Cerebellar cortex (tissue), 1 donor: Measurements from ENCODE around the gene ATM.
"Not testable (repeated sequence)": the region's sequence is repeated elsewhere in the genome, so short reads cannot be mapped to it uniquely, and the experiment has no call there.

Experiments
- DNase-seq: peaks from one replicate; pipeline ENCODE4 v3.0.0-alpha.2; 2015; ENCODE audit warnings: low spot score

The ATM gene

GRCh38 chr11:108373505-108373904, 150.6 kb downstream of the ATM start:
- DNase-seq = not testable (repeated sequence)

- DNase-seq = no peak
Measured at GRCh38 chr11:108388576-108388975, 165.7 kb downstream of the ATM start.

GRCh38 chr11:108392353-108392752, 169.5 kb downstream of the ATM start:
- no peak for DNase-seq

- no peak for DNase-seq
Measured at GRCh38 chr11:108393046-108393445, 170.2 kb downstream of the ATM start.

- no peak for DNase-seq
Measured at GRCh38 chr11:108394744-108395284, 171.9 kb downstream of the ATM start.

- not testable (repeated sequence) for DNase-seq
Measured at GRCh38 chr11:108396672-108397071, 173.8 kb downstream of the ATM start.

GRCh38 chr11:108398439-108398838, 175.6 kb downstream of the ATM start:
- no peak for DNase-seq

GRCh38 chr11:108402241-108402640, 179.4 kb downstream of the ATM start:
- no peak for DNase-seq

GRCh38 chr11:108403052-108403451, 180.2 kb downstream of the ATM start:
- no peak for DNase-seq

GRCh38 chr11:108405706-108406105, 182.8 kb downstream of the ATM start:
- no peak for DNase-seq

- no peak for DNase-seq
Measured at GRCh38 chr11:108414958-108415357, 192.1 kb downstream of the ATM start.

GRCh38 chr11:108417551-108417950, 194.7 kb downstream of the ATM start:
- not testable (repeated sequence) for DNase-seq
